Common myeloid progenitor, CD34-positive (primary cell): ENCODE data around the gene UPP2.
A peak's percentile ranks its signal among the peaks of the same experiment; 100 is the strongest.

Experiments used
- CTCF ChIA-PET: fragments of 350-600 bp; sonication (Branson Sonifier 250); formaldehyde crosslinking; loops from one replicate; lab custom pipeline; 2021; ENCODE audit warnings: antibody characterized with exemption; lab: Charles Lee
- POLR2A ChIA-PET: fragments of 350-600 bp; sonication (Branson Sonifier 250); formaldehyde crosslinking; loops from one replicate; lab custom pipeline; 2021; ENCODE audit warnings: antibody characterized with exemption; lab: Charles Lee
- DNase-seq, 3 donors: peaks; one replicate each; pipeline versions ENCODE4 v3.0.0 to v3.0.0-alpha.2; 2013
- H3K27ac ChIP-seq, 2 experiments: 1 replicate in 1 of 2; 2 replicates in 1 of 2; pipeline ENCODE4 v1.7.0; 2013; ENCODE audit warnings: inconsistent platforms in 2 of 2, low read length in 2 of 2, mild to moderate bottlenecking in 2 of 2, low read depth in 1 of 2, moderate library complexity in 1 of 2; ENCODE audit not compliant: severe bottlenecking in 2 of 2, insufficient read depth in 1 of 2, poor library complexity in 1 of 2
- H3K27me3 ChIP-seq, 5 experiments: replicated peaks in 2 of 5; 1 replicate in 3 of 5; 2 replicates in 2 of 5; pipeline versions ENCODE4 v1.6.1 to v1.7.0; 2013; ENCODE audit warnings: low read length in 4 of 5, mild to moderate bottlenecking in 2 of 5, moderate library complexity in 2 of 5, inconsistent platforms in 1 of 5; ENCODE audit not compliant: insufficient read depth in 5 of 5, control insufficient read depth in 4 of 5
- H3K36me3 ChIP-seq, 4 experiments: 1 replicate in 2 of 4; 2 replicates in 2 of 4; pipeline versions ENCODE4 v1.6.1 to v1.7.0; 2013; ENCODE audit warnings: low read length in 3 of 4, control low read depth in 1 of 4, mild to moderate bottlenecking in 1 of 4; ENCODE audit not compliant: control insufficient read depth in 4 of 4, insufficient read depth in 4 of 4
- H3K4me1 ChIP-seq, 4 experiments: 1 replicate in 3 of 4; 2 replicates in 1 of 4; pipeline versions ENCODE4 v1.6.1 to v1.7.1; 2013; ENCODE audit warnings: low read length in 3 of 4, mild to moderate bottlenecking in 3 of 4, control low read depth in 1 of 4, inconsistent platforms in 1 of 4, moderate library complexity in 1 of 4; ENCODE audit not compliant: control insufficient read depth in 4 of 4, insufficient read depth in 4 of 4; ENCODE audit errors: control extremely low read depth in 1 of 4
- H3K4me3 ChIP-seq, 7 experiments: 1 replicate in 4 of 7; 2 replicates in 3 of 7; pipeline versions ENCODE4 v1.5.1 to v1.7.0; 2013; ENCODE audit warnings: mild to moderate bottlenecking in 7 of 7, low read length in 6 of 7, moderate library complexity in 6 of 7, inconsistent platforms in 2 of 7, low read depth in 2 of 7, control low read depth in 1 of 7; ENCODE audit not compliant: insufficient read depth in 4 of 7, control insufficient read depth in 1 of 7; ENCODE audit errors: extremely low read depth in 1 of 7
- H3K9me3 ChIP-seq, 5 experiments: 1 replicate in 4 of 5; 2 replicates in 1 of 5; pipeline versions ENCODE4 v1.6.1 to v1.7.1; 2013; ENCODE audit warnings: low read length in 4 of 5, mild to moderate bottlenecking in 2 of 5, inconsistent platforms in 1 of 5, low read depth in 1 of 5, moderate library complexity in 1 of 5; ENCODE audit not compliant: control insufficient read depth in 4 of 5, insufficient read depth in 2 of 5; ENCODE audit errors: control extremely low read depth in 1 of 5
- WGBS: methylation state at CpG from one replicate; pipeline ENCODE4 v1.1.5; 2013; ENCODE audit not compliant: insufficient coverage; 5-methylcytosine and 5-hydroxymethylcytosine counted together

Gene UPP2

GRCh38 chr2:158120102-158120501 is 18.4 kb downstream of the UPP2 start:
- peaks cover 0 to 11% (median 6%) of the 10 kb centered on the region in 4 experiments for H3K4me1 ChIP-seq
- no peak overlapping the region for H3K4me3 ChIP-seq
- H3K27ac ChIP-seq = no peak overlapping the region
- DNase-seq = no peak
- WGBS = no CpG with 5 or more reads among the region's 1 CpG
- H3K9me3 ChIP-seq = no peaks in the 10 kb centered on the region
- ChIA-PET CTCF (interaction anchor here (1.4 kb wide), 1 partner anchor 12 kb away, joined by 4 read pairs; no protein-coding TSS in a partner anchor), POLR2A (no interaction called here)
- H3K36me3 ChIP-seq = no peaks in the 10 kb centered on the region
- H3K27me3 ChIP-seq = no peaks in the 10 kb centered on the region

- Histone ChIP-seq H3K27me3 (no peaks in the 10 kb centered on the region), H3K4me3 (no peak overlapping the region), H3K36me3 (no peaks in the 10 kb centered on the region), H3K4me1 (peaks cover 0 to 11% (median 6%) of the 10 kb centered on the region in 4 experiments), H3K9me3 (no peaks in the 10 kb centered on the region), H3K27ac (no peak overlapping the region)
- 65% methylated on average over 3 of the region's 8 CpGs for WGBS
- DNase-seq = peak in 2 of 3 donors; percentile 49 to 59
- ChIA-PET CTCF (interaction anchor here (1.4 kb wide), 1 partner anchor 11 kb away, joined by 4 read pairs; no protein-coding TSS in a partner anchor), POLR2A (no interaction called here)
These were observed 19.3 kb downstream of the UPP2 start for GRCh38 chr2:158120664-158121641.

- Histone ChIP-seq H3K36me3 (no peaks in the 10 kb centered on the region), H3K9me3 (no peaks in the 10 kb centered on the region), H3K4me3 (no peak overlapping the region), H3K27ac (no peak overlapping the region), H3K27me3 (no peaks in the 10 kb centered on the region), H3K4me1 (peaks cover 0 to 11% (median 2%) of the 10 kb centered on the region in 4 experiments)
- POLR2A ChIA-PET = no interaction called here
- whole genome bisulfite sequencing = 63% methylated on average over 2 of the region's 2 CpGs
- CTCF ChIA-PET = no interaction called here
- DNase-seq = no peak
These were observed 23.2 kb downstream of the UPP2 start for GRCh38 chr2:158124896-158125295.

DNA sequence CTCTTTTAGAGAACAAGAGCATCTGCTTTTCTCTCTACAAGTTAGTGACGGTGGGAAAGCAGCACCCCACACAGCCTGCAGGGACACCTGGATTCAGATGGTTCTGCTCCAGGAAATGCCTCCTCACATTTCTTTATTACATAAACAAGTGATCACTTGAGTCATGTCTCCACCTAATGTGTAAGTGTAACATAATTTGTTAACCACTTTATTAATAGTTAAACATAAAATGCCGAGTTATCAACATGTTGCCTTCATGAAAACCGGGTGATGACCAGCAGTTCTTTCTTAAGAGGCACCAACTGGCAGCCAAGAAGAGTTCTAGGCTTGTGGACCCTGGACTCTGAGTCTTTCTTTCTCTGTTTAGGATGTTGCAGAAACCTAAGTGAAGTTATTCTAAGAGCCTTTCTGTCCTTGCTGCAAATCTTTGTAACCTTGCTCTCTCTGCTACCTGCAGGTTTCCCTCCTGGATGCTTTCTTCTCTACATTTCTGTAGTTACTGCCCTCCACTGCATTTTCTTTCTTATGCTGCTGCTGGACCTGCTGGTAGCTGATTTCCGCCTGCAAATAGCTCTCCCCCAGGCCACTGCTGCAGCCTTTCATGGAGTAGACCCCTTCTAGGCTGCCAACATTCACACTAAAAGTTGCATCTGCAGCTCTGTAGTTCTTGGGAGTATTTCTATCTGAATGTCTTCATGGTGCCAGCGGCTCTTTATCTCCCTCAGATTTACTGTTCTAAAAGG is 24.3 kb downstream of the UPP2 start:
- Histone ChIP-seq H3K4me3 (no peak overlapping the region), H3K4me1 (peaks cover 0 to 8% (median under 1%) of the 10 kb centered on the region in 4 experiments), H3K27me3 (no peaks in the 10 kb centered on the region), H3K9me3 (no peaks in the 10 kb centered on the region), H3K27ac (no peak overlapping the region), H3K36me3 (no peaks in the 10 kb centered on the region)
- POLR2A ChIA-PET = interaction anchor here (0.6 kb wide), 1 partner anchor 358 kb away, joined by 3 read pairs; no protein-coding TSS in a partner anchor
- WGBS = 97% methylated on average over 5 of the region's 5 CpGs
- no peak for DNase-seq
- CTCF ChIA-PET = no interaction called here

DNA sequence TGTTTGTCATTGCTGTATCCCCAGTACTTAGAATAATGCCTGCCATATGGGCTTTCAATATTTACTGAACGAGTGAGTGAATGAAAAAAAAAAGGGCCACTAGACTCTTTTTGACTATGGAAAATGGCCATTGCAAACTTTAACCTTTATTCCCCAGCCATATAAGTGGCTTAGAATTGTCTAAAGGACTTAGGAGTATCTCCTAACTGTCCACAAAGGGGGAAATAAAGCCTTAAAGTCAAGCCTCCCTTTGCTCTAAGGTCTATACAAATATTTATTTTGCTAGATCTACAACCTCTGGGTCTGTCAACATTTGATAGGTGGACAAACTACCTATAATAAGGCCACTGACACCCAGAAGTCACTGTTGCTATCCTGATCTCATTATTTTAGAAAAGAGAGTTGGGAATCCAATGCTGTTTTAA is 25.7 kb downstream of the UPP2 start:
- POLR2A ChIA-PET = no interaction called here
- H3K36me3 ChIP-seq = no peaks in the 10 kb centered on the region

DNA sequence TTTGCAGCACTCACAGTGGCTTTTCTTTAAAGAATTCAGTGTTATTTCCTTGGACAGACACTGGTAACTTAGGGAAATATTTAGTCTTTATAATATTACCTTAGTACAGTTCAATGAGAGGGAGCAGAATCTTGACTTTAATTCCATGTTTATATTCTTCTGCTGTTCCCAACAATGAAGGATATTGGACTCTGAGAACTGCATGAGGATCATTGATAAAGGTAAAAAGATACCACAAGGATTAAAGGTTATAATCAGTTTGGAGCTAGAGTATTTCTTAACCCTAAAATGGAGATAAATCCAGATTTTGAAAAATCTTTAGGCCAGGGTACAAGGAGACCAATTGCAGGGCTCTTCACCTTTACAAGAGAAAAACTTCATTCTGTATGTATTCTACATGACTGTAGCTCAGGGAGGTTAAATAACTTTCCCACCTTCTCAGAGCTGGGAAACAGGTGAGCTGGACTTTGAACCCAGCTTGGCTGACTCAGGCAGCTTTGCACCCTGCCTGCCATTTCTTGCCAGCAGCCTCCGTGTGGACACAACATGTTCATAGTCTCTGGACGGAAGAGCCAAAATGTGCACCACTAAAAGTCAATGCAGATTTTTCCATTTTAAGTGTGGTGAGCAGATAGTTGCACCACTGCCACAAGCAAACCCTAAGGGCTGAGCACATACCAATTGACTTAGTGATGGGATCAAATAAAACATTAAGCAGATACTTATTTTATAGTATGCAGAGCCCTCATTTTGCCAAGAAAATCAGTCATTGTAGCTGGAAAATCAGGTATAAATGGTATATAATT is 26.7 kb downstream of the UPP2 start:
- H3K4me1 ChIP-seq = no peaks in the 10 kb centered on the region
- no peaks in the 10 kb centered on the region for H3K36me3 ChIP-seq
- no peak for DNase-seq
- no peak overlapping the region for H3K27ac ChIP-seq
- H3K9me3 ChIP-seq = no peaks in the 10 kb centered on the region
- ChIA-PET CTCF (no interaction called here), POLR2A (no interaction called here)
- H3K27me3 ChIP-seq = no peaks in the 10 kb centered on the region
- no peak overlapping the region for H3K4me3 ChIP-seq
- WGBS = 100% methylated on average over 2 of the region's 2 CpGs

More for the DNA sequence above, 25.7 kb downstream of the UPP2 start:
- H3K27ac ChIP-seq = no peak overlapping the region
- H3K4me1 ChIP-seq = no peaks in the 10 kb centered on the region
- WGBS = 100% methylated on average over 1 of the region's 1 CpG
- H3K27me3 ChIP-seq = no peaks in the 10 kb centered on the region
- H3K4me3 ChIP-seq = no peak overlapping the region
- no peak for DNase-seq
- CTCF ChIA-PET = no interaction called here
- H3K9me3 ChIP-seq = no peaks in the 10 kb centered on the region
